HG02943 (cell line): Measurements from ENCODE around the gene PGM1.
"Not testable (repeated sequence)": the region's sequence is repeated elsewhere in the genome, so short reads cannot be mapped to it uniquely, and the experiment has no call there.

ENCODE experiments used
- ATAC-seq: cut with Tn5 transposase; IDR thresholded peaks from one replicate; pipeline ENCODE4 v1.9.1; 2021; ENCODE audit warnings: mild to moderate bottlenecking, low read depth, moderate library complexity; ENCODE audit not compliant: unreplicated experiment

Gene PGM1

GRCh38 chr1:63593303-63593885 lies at the start of gene PGM1:
PGM1 (plus strand) TSS chr1:63593411; CDS start chr1:63593489, 78 bp downstream.
- peak; percentile 64 for ATAC-seq

GRCh38 chr1:63545780-63546179 lies 47.4 kb upstream of the PGM1 start:
- no peak for ATAC-seq

- no peak for ATAC-seq
Observed at GRCh38 chr1:63547621-63548294, 45.5 kb upstream of the PGM1 start.

GRCh38 chr1:63548303-63548702 lies 44.9 kb upstream of the PGM1 start:
- ATAC-seq = no peak

- no peak for ATAC-seq
Observed at GRCh38 chr1:63548877-63549276, 44.3 kb upstream of the PGM1 start.

GRCh38 chr1:63555480-63555879 lies 37.7 kb upstream of the PGM1 start:
- no peak for ATAC-seq

GRCh38 chr1:63557365-63557987 lies 35.7 kb upstream of the PGM1 start:
- ATAC-seq = no peak

- ATAC-seq = no peak
Observed at GRCh38 chr1:63559357-63559756, 33.9 kb upstream of the PGM1 start.

- no peak for ATAC-seq
Observed at GRCh38 chr1:63563745-63564144, 29.5 kb upstream of the PGM1 start.

GRCh38 chr1:63569068-63569467 lies 24.1 kb upstream of the PGM1 start:
- no peak for ATAC-seq

GRCh38 chr1:63569640-63570316 lies 23.4 kb upstream of the PGM1 start:
- no peak for ATAC-seq

GRCh38 chr1:63572686-63573085 lies 20.5 kb upstream of the PGM1 start:
- not testable (repeated sequence) for ATAC-seq

GRCh38 chr1:63574203-63574796 lies 18.9 kb upstream of the PGM1 start:
- ATAC-seq = not testable (repeated sequence)

GRCh38 chr1:63575340-63575826 lies 17.8 kb upstream of the PGM1 start:
- no peak for ATAC-seq

GRCh38 chr1:63586326-63586725 lies 6.9 kb upstream of the PGM1 start:
- not testable (repeated sequence) for ATAC-seq

GRCh38 chr1:63590166-63590560 lies 3.0 kb upstream of the PGM1 start:
- ATAC-seq = no peak

- ATAC-seq = no peak
Observed at GRCh38 chr1:63592536-63593302, 492 bp upstream of the PGM1 start.

GRCh38 chr1:63593886-63594605 lies 835 bp downstream of the PGM1 start:
- ATAC-seq = peak; percentile 56

GRCh38 chr1:63595435-63595834 lies 2.2 kb downstream of the PGM1 start:
- no peak for ATAC-seq
